Caco-2 (cell line): Measurements from ENCODE around the gene AKNA. TPM values are rescaled to one million over a fixed set of nuclear protein-coding genes. Genes with fewer than 3 reads are reported as not detected.

ENCODE experiments used
- BruUV-seq: library from RNA; stranded (reverse); fragments of 400-500 nt; replicated peaks from 2 replicates; lab custom pipeline; 2021; lab: Mats Ljungman, UMichigan
- CTCF ChIA-PET: fragments of 300-600 bp; sonication (Branson Sonifier 250); formaldehyde crosslinking; loops from one replicate; lab custom pipeline; 2022; ENCODE audit warnings: antibody characterized with exemption; lab: Charles Lee
- POLR2A ChIA-PET: fragments of 300-600 bp; sonication (Branson Sonifier 250); formaldehyde crosslinking; loops from one replicate; lab custom pipeline; 2022; ENCODE audit warnings: antibody characterized with exemption; lab: Charles Lee
- DNase-seq, 2 experiments: peaks; one replicate each; pipeline versions ENCODE4 v3.0.0 to v3.0.0-alpha.2; 2020 to 2022
- H3K27me3 ChIP-seq: replicated peaks from 2 replicates; pipeline ENCODE4 v1.6.0; 2011; ENCODE audit warnings: low read length; ENCODE audit not compliant: control insufficient read depth, insufficient read depth
- H3K36me3 ChIP-seq: 2 replicates; pipeline ENCODE4 v1.5.1; 2011; ENCODE audit warnings: low read length; ENCODE audit not compliant: control insufficient read depth, insufficient read depth
- H3K4me1 ChIP-seq: fragments of 250-450 bp; sonication (Bioruptor Pico); 2 replicates; pipeline ENCODE4 v1.5.1; 2020; ENCODE audit warnings: mild to moderate bottlenecking
- H3K4me3 ChIP-seq: 2 replicates; pipeline ENCODE4 v1.5.1; 2011; ENCODE audit warnings: low read depth, mild to moderate bottlenecking, control low read depth, low read length
- H3K9me3 ChIP-seq: fragments of 250-450 bp; sonication (Bioruptor Pico); 2 replicates; pipeline ENCODE4 v1.5.1; 2020; ENCODE audit warnings: mild to moderate bottlenecking, moderate library complexity
- H3K27ac Mint-ChIP-seq: one replicate; pipeline ENCODE4 v1.8.0; 2022; ENCODE audit warnings: mixed read lengths; ENCODE audit not compliant: unreplicated experiment
- H3K27me3 Mint-ChIP-seq: one replicate; pipeline ENCODE4 v1.8.0; 2022; ENCODE audit warnings: mixed read lengths; ENCODE audit not compliant: insufficient read depth, unreplicated experiment
- H3K36me3 Mint-ChIP-seq: one replicate; pipeline ENCODE4 v1.8.0; 2022; ENCODE audit warnings: mild to moderate bottlenecking, mixed read lengths; ENCODE audit not compliant: insufficient read depth, unreplicated experiment
- H3K4me1 Mint-ChIP-seq: one replicate; pipeline ENCODE4 v1.8.0; 2022; ENCODE audit warnings: low read depth, mixed read lengths; ENCODE audit not compliant: unreplicated experiment
- H3K4me3 Mint-ChIP-seq: one replicate; pipeline ENCODE4 v1.8.0; 2022; ENCODE audit warnings: mild to moderate bottlenecking, moderate library complexity, mixed read lengths; ENCODE audit not compliant: unreplicated experiment
- H3K9me3 Mint-ChIP-seq: one replicate; pipeline ENCODE4 v1.8.0; 2022; ENCODE audit warnings: mixed read lengths; ENCODE audit not compliant: unreplicated experiment
- intact Hi-C: fragments of 100-400 bp; cut with micrococcal nuclease; formaldehyde crosslinking; loops from one replicate; pipeline ENCODE4 v1.10.0; 2022; ENCODE audit not compliant: unreplicated experiment
- total RNA-seq: library from RNA; stranded (reverse); gene quantifications from 2 replicates; pipeline ENCODE4 v1.2.3, GENCODE V29; 2022
- TF ChIP-seq, protein P1 (sequence below), 2 experiments: fragments of 200-600 bp in 1 of 2; IDR thresholded peaks; 1 replicate in 1 of 2; 2 replicates in 1 of 2; pipeline versions ENCODE4 v1.5.1 to v1.8.0; 2011 to 2022; ENCODE audit warnings: antibody characterized with exemption in 1 of 2, control low read depth in 1 of 2, inconsistent platforms in 1 of 2, low read depth in 1 of 2, low read length in 1 of 2, mild to moderate bottlenecking in 1 of 2, moderate library complexity in 1 of 2; ENCODE audit not compliant: insufficient read depth in 1 of 2, severe bottlenecking in 1 of 2, unreplicated experiment in 1 of 2

The AKNA gene
- total RNA-seq, 1 experiment from 2014 or later: 57.8 TPM

- H3K4me3 Mint-ChIP-seq: no peak overlapping the region
- Histone ChIP-seq H3K9me3 (no peaks in the 10 kb centered on the region), H3K36me3 (no peaks in the 10 kb centered on the region), H3K4me1 (no peaks in the 10 kb centered on the region), H3K27me3 (no peaks in the 10 kb centered on the region), H3K4me3 (no peak overlapping the region)
- BruUV-seq: no TSS peak
- CTCF ChIA-PET: interaction anchor here (1.2 to 4.3 kb wide), 2 partner anchors 28 to 220 kb away, joined by 5 to 26 read pairs; no protein-coding TSS in a partner anchor
- TF ChIP-seq, protein P1, sequence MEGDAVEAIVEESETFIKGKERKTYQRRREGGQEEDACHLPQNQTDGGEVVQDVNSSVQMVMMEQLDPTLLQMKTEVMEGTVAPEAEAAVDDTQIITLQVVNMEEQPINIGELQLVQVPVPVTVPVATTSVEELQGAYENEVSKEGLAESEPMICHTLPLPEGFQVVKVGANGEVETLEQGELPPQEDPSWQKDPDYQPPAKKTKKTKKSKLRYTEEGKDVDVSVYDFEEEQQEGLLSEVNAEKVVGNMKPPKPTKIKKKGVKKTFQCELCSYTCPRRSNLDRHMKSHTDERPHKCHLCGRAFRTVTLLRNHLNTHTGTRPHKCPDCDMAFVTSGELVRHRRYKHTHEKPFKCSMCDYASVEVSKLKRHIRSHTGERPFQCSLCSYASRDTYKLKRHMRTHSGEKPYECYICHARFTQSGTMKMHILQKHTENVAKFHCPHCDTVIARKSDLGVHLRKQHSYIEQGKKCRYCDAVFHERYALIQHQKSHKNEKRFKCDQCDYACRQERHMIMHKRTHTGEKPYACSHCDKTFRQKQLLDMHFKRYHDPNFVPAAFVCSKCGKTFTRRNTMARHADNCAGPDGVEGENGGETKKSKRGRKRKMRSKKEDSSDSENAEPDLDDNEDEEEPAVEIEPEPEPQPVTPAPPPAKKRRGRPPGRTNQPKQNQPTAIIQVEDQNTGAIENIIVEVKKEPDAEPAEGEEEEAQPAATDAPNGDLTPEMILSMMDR (IDR thresholded peaks at IDR 0.05; ENCODE audit: insufficient read depth in 1 of 2, low read depth in 1 of 2, low read length in 1 of 2, severe bottlenecking in 1 of 2, unreplicated experiment in 1 of 2): no peak
- no peaks in the 10 kb centered on the region for H3K9me3 Mint-ChIP-seq
- H3K36me3 Mint-ChIP-seq: no peaks in the 10 kb centered on the region
- H3K4me1 Mint-ChIP-seq: no peaks in the 10 kb centered on the region
- peaks cover 12% of the 10 kb centered on the region for H3K27me3 Mint-ChIP-seq
- peak in 1 of 2 experiments; percentile 5 for DNase-seq
- POLR2A ChIA-PET: no interaction called here
- intact Hi-C loops: loop anchor here (1.0 kb wide), 1 partner anchor 220 kb away; no protein-coding TSS in a partner anchor
- H3K27ac Mint-ChIP-seq: no peak overlapping the region
Measured at GRCh38 chr9:114433720-114434255, 46.0 kb upstream of the AKNA start.

- Mint-ChIP-seq H3K4me3 (no peak overlapping the region), H3K36me3 (no peaks in the 10 kb centered on the region), H3K4me1 (no peaks in the 10 kb centered on the region), H3K27ac (no peak overlapping the region), H3K27me3 (peaks cover 17% of the 10 kb centered on the region), H3K9me3 (no peaks in the 10 kb centered on the region)
- Histone ChIP-seq H3K4me1 (no peaks in the 10 kb centered on the region), H3K36me3 (no peaks in the 10 kb centered on the region), H3K9me3 (no peaks in the 10 kb centered on the region), H3K27me3 (no peaks in the 10 kb centered on the region; the same call in 1 of the 2 replicates), H3K4me3 (no peak overlapping the region)
- TF ChIP-seq, protein P1 (IDR thresholded peaks at IDR 0.05; ENCODE audit: insufficient read depth in 1 of 2, low read depth in 1 of 2, low read length in 1 of 2, severe bottlenecking in 1 of 2, unreplicated experiment in 1 of 2): no peak
- intact Hi-C loops: no loop called here
- ChIA-PET CTCF (interaction anchor here (4.3 kb wide), 1 partner anchor 220 kb away, joined by 26 read pairs; no protein-coding TSS in a partner anchor), POLR2A (no interaction called here)
- BruUV-seq: no TSS peak
- no peak for DNase-seq
Measured at GRCh38 chr9:114433086-114433485, 45.3 kb upstream of the AKNA start.

- DNase-seq: no peak
- Histone ChIP-seq H3K4me3 (no peak overlapping the region), H3K27me3 (no peaks in the 10 kb centered on the region; the same call in 1 of the 2 replicates), H3K4me1 (no peaks in the 10 kb centered on the region), H3K9me3 (no peaks in the 10 kb centered on the region), H3K36me3 (no peaks in the 10 kb centered on the region)
- no peaks in the 10 kb centered on the region for H3K36me3 Mint-ChIP-seq
- H3K9me3 Mint-ChIP-seq: no peaks in the 10 kb centered on the region
- ChIA-PET CTCF (interaction anchor here (4.3 kb wide), 1 partner anchor 221 kb away, joined by 26 read pairs; no protein-coding TSS in a partner anchor), POLR2A (no interaction called here)
- peaks cover 17% of the 10 kb centered on the region for H3K27me3 Mint-ChIP-seq
- H3K4me3 Mint-ChIP-seq: no peak overlapping the region
- TF ChIP-seq, protein P1 (IDR thresholded peaks at IDR 0.05; ENCODE audit: insufficient read depth in 1 of 2, low read depth in 1 of 2, low read length in 1 of 2, severe bottlenecking in 1 of 2, unreplicated experiment in 1 of 2): no peak
- no TSS peak for BruUV-seq
- no peak overlapping the region for H3K27ac Mint-ChIP-seq
- no peaks in the 10 kb centered on the region for H3K4me1 Mint-ChIP-seq
- intact Hi-C loops: no loop called here
Measured at GRCh38 chr9:114432323-114433067, 44.7 kb upstream of the AKNA start.
